Fibroblast of peridontal ligament (primary cell): ENCODE measurements around the gene OASL.

Experiments
- DNase-seq: peaks from one replicate; pipeline ENCODE4 v3.0.0-alpha.2; 2010; ENCODE audit errors: extremely low read depth

OASL gene

GRCh38 chr12:121015825-121016766, 22.9 kb downstream of the OASL start, which contains the start of gene C12orf43:
C12orf43 (minus strand) TSS chr12:121016487; CDS start chr12:121016474, 13 bp downstream.
- DNase-seq = peak; percentile 90

GRCh38 chr12:121013715-121014114, 25.3 kb downstream of the OASL start:
- DNase-seq = no peak

GRCh38 chr12:121011820-121012219, 27.2 kb downstream of the OASL start:
- DNase-seq = no peak

GRCh38 chr12:121010860-121011259, 28.2 kb downstream of the OASL start:
- DNase-seq = no peak

GRCh38 chr12:121009741-121010140, 29.3 kb downstream of the OASL start:
- peak; percentile 57 for DNase-seq

- no peak for DNase-seq
Measured at GRCh38 chr12:121008347-121009098, 30.5 kb downstream of the OASL start.

- DNase-seq = peak; percentile 37
Measured at GRCh38 chr12:121005346-121005815, 33.7 kb downstream of the OASL start.

- no peak for DNase-seq
Measured at GRCh38 chr12:121004253-121004815, 34.7 kb downstream of the OASL start.

GRCh38 chr12:121003650-121004049, 35.4 kb downstream of the OASL start:
- no peak for DNase-seq

- DNase-seq = no peak
Measured at GRCh38 chr12:121001841-121002483, 37.1 kb downstream of the OASL start.

- DNase-seq = no peak
Measured at GRCh38 chr12:121001060-121001459, 38.0 kb downstream of the OASL start.

- DNase-seq = no peak
Measured at GRCh38 chr12:121000530-121000929, 38.5 kb downstream of the OASL start.

GRCh38 chr12:120999191-121000120, 39.6 kb downstream of the OASL start:
- DNase-seq = peak; percentile 63

GRCh38 chr12:120998435-120998834, 40.6 kb downstream of the OASL start:
- no peak for DNase-seq

GRCh38 chr12:120997448-120997847, 41.6 kb downstream of the OASL start:
- DNase-seq = no peak

- no peak for DNase-seq
Measured at GRCh38 chr12:120996133-120996746, 42.8 kb downstream of the OASL start.

- no peak for DNase-seq
Measured at GRCh38 chr12:120994589-120995337, 44.3 kb downstream of the OASL start.

- DNase-seq = no peak
Measured at GRCh38 chr12:120994059-120994458, 45.0 kb downstream of the OASL start.

- DNase-seq = no peak
Measured at GRCh38 chr12:120993496-120993895, 45.5 kb downstream of the OASL start.
